H1 (cell line): ENCODE results near the gene LPP. TPM values are rescaled to one million over a fixed set of nuclear protein-coding genes. Genes with fewer than 3 reads are reported as not detected.

ENCODE experiments used
- CTCF ChIA-PET: fragments of 300-600 bp; sonication (Branson Sonifier 250); formaldehyde crosslinking; loops from one replicate; lab custom pipeline; 2021; ENCODE audit not compliant: partially characterized antibody; lab: Charles Lee
- POLR2A ChIA-PET: fragments of 300-600 bp; sonication (Branson Sonifier 250); formaldehyde crosslinking; loops from one replicate; lab custom pipeline; 2021; ENCODE audit warnings: inconsistent platforms; ENCODE audit not compliant: partially characterized antibody; lab: Charles Lee
- DNase-seq, 2 experiments: peaks; one replicate each; pipeline versions ENCODE4 v3.0.0 to v3.0.0-alpha.2; 2010 to 2022; ENCODE audit warnings: low spot score in 2 of 2, low read depth in 1 of 2, mixed read lengths in 1 of 2
- FAIRE-seq: peaks from 2 replicates; lab custom pipeline; 2011; peaks lifted over from hg19 to GRCh38; lab: Jason Lieb, UNC
- H2AFZ ChIP-seq: 2 replicates; pipeline ENCODE4 v1.8.1; 2012; ENCODE audit warnings: low read length, inconsistent platforms
- H2AK5ac ChIP-seq: 2 replicates; pipeline ENCODE4 v1.6.1; 2013; ENCODE audit warnings: low read depth, low read length
- H2BK120ac ChIP-seq: replicated peaks from 2 replicates; pipeline ENCODE3; 2013; ENCODE audit warnings: low read depth, low read length, inconsistent platforms
- H2BK12ac ChIP-seq: 2 replicates; pipeline ENCODE4 v1.6.1; 2013; ENCODE audit warnings: low read depth, low read length
- H2BK15ac ChIP-seq: 2 replicates; pipeline ENCODE4 v1.6.1; 2013; ENCODE audit warnings: low read length
- H2BK20ac ChIP-seq: 2 replicates; pipeline ENCODE4 v1.6.1; 2013; ENCODE audit warnings: low read length
- H2BK5ac ChIP-seq: 2 replicates; pipeline ENCODE4 v1.6.1; 2013; ENCODE audit warnings: low read depth, low read length
- H3K14ac ChIP-seq: 2 replicates; pipeline ENCODE4 v1.6.1; 2013; ENCODE audit warnings: inconsistent platforms; ENCODE audit not compliant: insufficient read length
- H3K18ac ChIP-seq: 2 replicates; pipeline ENCODE4 v1.6.1; 2013; ENCODE audit warnings: low read length; ENCODE audit errors: extremely low read depth
- H3K23ac ChIP-seq: 2 replicates; pipeline ENCODE4 v1.6.1; 2013; ENCODE audit warnings: inconsistent platforms; ENCODE audit not compliant: insufficient read length
- H3K23me2 ChIP-seq: 2 replicates; pipeline ENCODE4 v1.6.1; 2013; ENCODE audit warnings: low read depth, low read length
- H3K27ac ChIP-seq: 2 replicates; pipeline ENCODE4 v1.6.1; 2011; ENCODE audit warnings: low read depth, low read length, inconsistent platforms
- H3K27me3 ChIP-seq, 4 experiments: replicated peaks in 1 of 4; 1 replicate in 1 of 4; 2 replicates in 3 of 4; pipeline versions ENCODE4 v1.6.1 to v1.8.1; 2011 to 2013; ENCODE audit warnings: low read length in 3 of 4, mild to moderate bottlenecking in 3 of 4, inconsistent platforms in 2 of 4, mixed read lengths in 2 of 4, moderate library complexity in 1 of 4; ENCODE audit not compliant: control insufficient read depth in 3 of 4, insufficient read depth in 3 of 4; ENCODE audit errors: extremely low read depth in 1 of 4
- H3K36me3 ChIP-seq, 4 experiments: 2 replicates each; pipeline versions ENCODE4 v1.6.1 to v1.8.1; 2011 to 2013; ENCODE audit warnings: mild to moderate bottlenecking in 4 of 4, low read length in 3 of 4, moderate library complexity in 2 of 4, control low read depth in 1 of 4, inconsistent platforms in 1 of 4; ENCODE audit not compliant: insufficient read depth in 4 of 4, control insufficient read depth in 2 of 4
- H3K4ac ChIP-seq: replicated peaks from 2 replicates; pipeline ENCODE3; 2013; ENCODE audit warnings: low read length, low read depth, mixed read lengths, inconsistent platforms; ENCODE audit not compliant: insufficient read length
- H3K4me1 ChIP-seq, 4 experiments: replicated peaks in 1 of 4; 1 replicate in 1 of 4; 2 replicates in 3 of 4; pipeline versions ENCODE4 v1.6.1 to v1.8.1; 2011 to 2013; ENCODE audit warnings: low read length in 3 of 4, inconsistent platforms in 2 of 4, mixed read lengths in 1 of 4; ENCODE audit not compliant: insufficient read depth in 4 of 4, control insufficient read depth in 3 of 4
- H3K4me2 ChIP-seq, 2 experiments: 2 replicates each; pipeline versions ENCODE4 v1.6.1 to v1.8.1; 2011 to 2013; ENCODE audit warnings: low read depth in 2 of 2, low read length in 2 of 2, control low read depth in 1 of 2, inconsistent platforms in 1 of 2, mild to moderate bottlenecking in 1 of 2; ENCODE audit not compliant: insufficient read depth in 1 of 2
- H3K4me3 ChIP-seq, 4 experiments: fragments of 200-600, 300-600 bp in 1 of 4; sonication (generic), shearing (Covaris generic), sonication (Bioruptor Twin) in 1 of 4; 2 replicates each; pipeline versions ENCODE4 v1.5.1 to v1.8.1; 2011 to 2016; ENCODE audit warnings: low read length in 4 of 4, low read depth in 3 of 4, control low read depth in 2 of 4, inconsistent platforms in 2 of 4, mild to moderate bottlenecking in 2 of 4, mixed read lengths in 1 of 4, moderate library complexity in 1 of 4; ENCODE audit not compliant: insufficient read depth in 2 of 4; ENCODE audit errors: extremely low read depth in 1 of 4
- H3K56ac ChIP-seq: replicated peaks from 2 replicates; pipeline ENCODE3; 2013; ENCODE audit warnings: low read depth, mild to moderate bottlenecking, mixed read lengths, low read length, inconsistent platforms; ENCODE audit not compliant: insufficient read length
- H3K79me1 ChIP-seq: 2 replicates; pipeline ENCODE4 v1.6.1; 2013; ENCODE audit warnings: low read depth, low read length, control low read depth
- H3K79me2 ChIP-seq, 2 experiments: 2 replicates each; pipeline versions ENCODE4 v1.6.1 to v1.8.1; 2012 to 2013; ENCODE audit warnings: low read length in 2 of 2, mild to moderate bottlenecking in 2 of 2, inconsistent platforms in 1 of 2; ENCODE audit not compliant: insufficient read depth in 2 of 2, control insufficient read depth in 1 of 2
- H3K9ac ChIP-seq, 4 experiments: replicated peaks in 1 of 4; 1 replicate in 1 of 4; 2 replicates in 3 of 4; pipeline versions ENCODE4 v1.6.1 to v1.8.1; 2011 to 2013; ENCODE audit warnings: low read depth in 3 of 4, low read length in 3 of 4, control low read depth in 2 of 4, mild to moderate bottlenecking in 2 of 4, moderate library complexity in 2 of 4, inconsistent platforms in 1 of 4; ENCODE audit errors: extremely low read depth in 1 of 4
- H3K9me3 ChIP-seq, 2 experiments: 2 replicates each; pipeline versions ENCODE4 v1.6.1 to v1.8.1; 2012 to 2013; ENCODE audit warnings: mild to moderate bottlenecking in 2 of 2, moderate library complexity in 2 of 2, control low read depth in 1 of 2, inconsistent platforms in 1 of 2, low read depth in 1 of 2, low read length in 1 of 2, mixed read lengths in 1 of 2; ENCODE audit not compliant: insufficient read depth in 2 of 2
- H4K20me1 ChIP-seq, 2 experiments: replicated peaks in 1 of 2; 2 replicates each; pipeline versions ENCODE3 to v1.8.1; 2011 to 2013; ENCODE audit warnings: inconsistent platforms in 2 of 2, low read length in 2 of 2, mild to moderate bottlenecking in 1 of 2; ENCODE audit not compliant: insufficient read depth in 2 of 2, control insufficient read depth in 1 of 2
- H4K5ac ChIP-seq: 2 replicates; pipeline ENCODE4 v1.6.1; 2013; ENCODE audit warnings: low read length, low read depth, mixed read lengths, inconsistent platforms; ENCODE audit not compliant: insufficient read length
- H4K8ac ChIP-seq: 2 replicates; pipeline ENCODE4 v1.8.0; 2013; ENCODE audit warnings: mild to moderate bottlenecking, moderate library complexity, low read length, inconsistent platforms; ENCODE audit not compliant: insufficient read depth; ENCODE audit errors: extremely low read depth
- H4K91ac ChIP-seq: replicated peaks from 2 replicates; pipeline ENCODE3; 2013; ENCODE audit warnings: low read length, mixed read lengths, inconsistent platforms; ENCODE audit not compliant: insufficient read length
- WGBS, 2 experiments: shearing (Covaris generic) in 1 of 2; methylation state at CpG; one replicate each; pipeline versions ENCODE4 v1.1.6 to v1.1.7; 2013 to 2015; ENCODE audit warnings: low lambda C conversion rate in 2 of 2, mixed read lengths in 2 of 2, inconsistent platforms in 1 of 2, low coverage in 1 of 2, missing lambda C conversion rate in 1 of 2; ENCODE audit not compliant: insufficient replicate concordance in 2 of 2, insufficient coverage in 1 of 2, insufficient read length in 1 of 2; ENCODE audit errors: extremely low coverage in 1 of 2, missing lambda C conversion rate in 1 of 2; 5-methylcytosine and 5-hydroxymethylcytosine counted together
- polyA plus RNA-seq, 7 experiments: library from polyadenylated mRNA; depleted of rRNA in 3 of 7; stranded (reverse) in 5 of 7; unstranded in 2 of 7; fragments of >200 nt in 5 of 7; fragments of 200-250 nt in 2 of 7; gene quantifications; 1 replicate in 5 of 7; 2 replicates in 1 of 7; 4 replicates in 1 of 7; pipeline versions ENCODE4 v1.2.1 to v1.2.3, GENCODE V29; 2011 to 2013; ENCODE audit warnings: missing spikeins in 2 of 7, mixed read lengths in 2 of 7
- total RNA-seq: library from RNA; stranded (reverse); fragmentation: NEBNext Ultra II Directional; extraction: Animal tissue kit (Norgen Biotek cat#: 25700); gene quantifications from 2 replicates; pipeline ENCODE4 v1.2.1, GENCODE V29; 2021

Gene LPP
- total and polyA plus RNA-seq, 2 of the 8 experiments (the other 6 are each of a cell fraction or from before 2014, with no cell fraction given), result 10.0 to 53.3 TPM

DNA sequence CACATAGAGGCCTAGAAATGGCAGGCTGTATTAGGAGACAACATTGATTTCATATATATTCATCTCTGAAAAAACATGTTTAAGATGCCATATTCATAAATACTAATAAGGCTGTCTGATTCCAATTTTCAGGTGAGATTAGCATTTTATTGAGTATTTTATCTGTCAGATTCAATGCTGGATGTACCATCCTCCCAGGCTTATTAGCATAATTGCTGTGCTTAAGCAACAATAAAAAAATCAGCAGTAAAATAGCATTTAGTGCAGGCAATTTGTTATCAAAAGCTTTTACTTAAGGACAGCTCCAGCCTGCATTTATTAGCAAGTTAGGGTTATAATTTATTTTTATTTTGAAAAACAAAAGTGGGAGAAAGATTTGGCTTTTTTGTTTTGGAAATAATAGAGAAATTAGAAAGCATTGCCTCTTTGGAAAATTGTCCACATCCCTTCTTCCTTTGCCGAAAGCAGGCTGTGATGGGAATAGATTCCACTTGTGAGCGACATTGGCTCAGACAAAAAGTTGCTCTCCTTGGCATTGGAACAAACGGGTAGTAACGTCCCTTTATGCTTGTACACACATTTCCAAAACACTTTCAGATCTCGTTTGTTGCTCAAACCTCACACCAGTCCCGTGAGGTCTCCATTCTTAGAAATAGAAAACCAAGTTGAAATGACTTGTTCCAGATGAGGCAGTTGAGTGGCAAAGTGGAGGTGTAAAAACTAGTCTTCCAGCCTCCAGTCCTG lies 134.0 kb downstream of the LPP start:
- Histone ChIP-seq H3K23me2 (no peaks in the 10 kb centered on the region), H3K4me2 (no peak overlapping the region), H3K9ac (no peak overlapping the region; a peak in 1 of 7 replicates), H2AK5ac (no peak overlapping the region; the same call in 1 of the 2 replicates), H3K79me2 (peaks cover 0 to 5% of the 10 kb centered on the region in 2 experiments; a peak in 2 of 4 replicates), H2BK120ac (no peak overlapping the region), H3K4me3 (no peak overlapping the region), H2AFZ (no peak overlapping the region), H3K18ac (no peak overlapping the region), H3K56ac (no peak overlapping the region), H3K23ac (no peak overlapping the region), H2BK20ac (no peak overlapping the region), H2BK12ac (no peak overlapping the region), H2BK5ac (no peak overlapping the region), H3K79me1 (peaks cover 2% of the 10 kb centered on the region; the same call in 1 of the 2 replicates), H3K4ac (no peak overlapping the region), H3K14ac (no peak overlapping the region), H3K27ac (no peak overlapping the region), H4K8ac (no peak overlapping the region), H3K4me1 (peaks cover 0 to 4% (median 0%) of the 10 kb centered on the region in 4 experiments; a peak in 1 of 7 replicates), H3K36me3 (no peaks in the 10 kb centered on the region), H4K20me1 (peaks cover 0 to 1% of the 10 kb centered on the region in 2 experiments), H3K27me3 (peaks cover 0 to 1% (median 0%) of the 10 kb centered on the region in 4 experiments; a peak in 1 of 7 replicates), H4K5ac (no peak overlapping the region), H4K91ac (no peak overlapping the region), H2BK15ac (no peak overlapping the region), H3K9me3 (no peaks in the 10 kb centered on the region)
- WGBS, 2 experiments, result 88% methylated on average over 6 of the region's 6 CpGs; no CpG with 5 or more reads in 1 of the 2 experiments
- ChIA-PET CTCF (interaction anchor here (0.9 kb wide), 1 partner anchor 11 kb away, joined by 3 read pairs; no protein-coding TSS in a partner anchor), POLR2A (no interaction called here)
- DNase-seq, result no peak
- FAIRE-seq, result no peak
